ENCODE measurements around the gene CDT1. TPM values are rescaled to one million over a fixed set of nuclear protein-coding genes. Genes with fewer than 3 reads are reported as not detected.
A peak's percentile ranks its signal among the peaks of the same experiment; 100 is the strongest.

CDT1 gene
- 1 to 10 TPM in 1 of 4 donors, under 1 TPM in 1, not detected in 2; 0.92 to 2.0 TPM for total RNA-seq

GRCh38 chr16:88803264-88803987 is at the start of gene CDT1:
Gene CDT1, plus strand, starts transcription at chr16:88803789. Its CDS starts 43 bp downstream, at chr16:88803832.
- H3K4me1 ChIP-seq: peaks cover 0 to 32% (median 14%) of the 10 kb centered on the region in 3 donors
- peaks cover 0 to 7% of the 10 kb centered on the region in 2 donors for H3K36me3 ChIP-seq
- H3K4me3 ChIP-seq: peak within 1 kb of the TSS; percentile 62 to 70
- TF ChIP-seq EP300 (IDR thresholded peaks at IDR 0.05): no peak
- peak; percentile 81 to 84 for TF ChIP-seq POLR2A (IDR thresholded peaks at IDR 0.05)
- peak in 1 of 4 experiments; percentile 8 for TF ChIP-seq CTCF (IDR thresholded peaks at IDR 0.05)
- TF ChIP-seq POLR2AphosphoS5 (IDR thresholded peaks at IDR 0.05): peak; percentile 64
- H3K27me3 ChIP-seq: peaks cover 13% of the 10 kb centered on the region
- whole genome bisulfite sequencing, 2 donors (ENCODE audit: low coverage in 1 of 2): 2% methylated on average over 22 of the region's 98 CpGs; no CpG with 5 or more reads in 1 of the 2 donors
- ATAC-seq: peak; percentile 82
- no peaks in the 10 kb centered on the region for H3K9me3 ChIP-seq
- H3K27ac ChIP-seq: peak within 1 kb of the TSS in 3 of 4 donors; percentile 74 to 85 (median 82)

- WGBS, 2 donors (ENCODE audit: low coverage in 1 of 2): 95% methylated on average over 14 of the region's 28 CpGs; no CpG with 5 or more reads in 1 of the 2 donors
- peaks cover 0 to 14% of the 10 kb centered on the region in 2 donors for H3K36me3 ChIP-seq
- H3K27me3 ChIP-seq: no peaks in the 10 kb centered on the region
- TF ChIP-seq POLR2A (IDR thresholded peaks at IDR 0.05) (no peak), CTCF (IDR thresholded peaks at IDR 0.05) (no peak), EP300 (IDR thresholded peaks at IDR 0.05) (no peak), POLR2AphosphoS5 (IDR thresholded peaks at IDR 0.05) (no peak)
- peaks cover 0 to 78% (median 9%) of the 10 kb centered on the region in 3 donors for H3K4me1 ChIP-seq
- no peaks in the 10 kb centered on the region for H3K9me3 ChIP-seq
- ATAC-seq: no peak
- peak overlapping the region in 3 of 4 donors; percentile 62 to 63 (median 62) for H3K27ac ChIP-seq
- no peak overlapping the region for H3K4me3 ChIP-seq
Measured at GRCh38 chr16:88754109-88754911, 49.3 kb upstream of the CDT1 start.

- Histone ChIP-seq H3K27me3 (no peaks in the 10 kb centered on the region), H3K9me3 (no peaks in the 10 kb centered on the region), H3K36me3 (peaks cover 0 to 14% of the 10 kb centered on the region in 2 donors), H3K4me1 (peaks cover 0 to 87% (median 17%) of the 10 kb centered on the region in 3 donors), H3K27ac (peak overlapping the region in 3 of 4 donors; percentile 62 to 94 (median 64)), H3K4me3 (no peak overlapping the region)
- no peak for TF ChIP-seq POLR2AphosphoS5 (IDR thresholded peaks at IDR 0.05)
- TF ChIP-seq CTCF (IDR thresholded peaks at IDR 0.05): peak in 2 of 4 experiments; percentile 24 to 44
- no peak for TF ChIP-seq EP300 (IDR thresholded peaks at IDR 0.05)
- ATAC-seq: no peak
- 37 to 52% methylated on average over 12 to 14 of the region's 42 CpGs for WGBS, 2 donors (ENCODE audit: low coverage in 1 of 2)
Measured at GRCh38 chr16:88754912-88755744, 48.5 kb upstream of the CDT1 start.

- no peak for TF ChIP-seq CTCF (IDR thresholded peaks at IDR 0.05)
- ATAC-seq: no peak
- peak overlapping the region in 3 of 4 donors; percentile 62 to 96 (median 94) for H3K27ac ChIP-seq
- H3K36me3 ChIP-seq: peaks cover 0 to 14% of the 10 kb centered on the region in 2 donors
- peaks cover 0 to 90% (median 25%) of the 10 kb centered on the region in 3 donors for H3K4me1 ChIP-seq
- no peaks in the 10 kb centered on the region for H3K9me3 ChIP-seq
- H3K4me3 ChIP-seq: no peak overlapping the region
- no CpG with 5 or more reads among the region's 23 CpGs for WGBS, 2 donors (ENCODE audit: low coverage in 1 of 2)
- H3K27me3 ChIP-seq: no peaks in the 10 kb centered on the region
Measured at GRCh38 chr16:88755745-88756443, 47.7 kb upstream of the CDT1 start.
